GM18519 (cell line): ENCODE measurements around the gene ABI3BP.

Experiments
- ATAC-seq: cut with Tn5 transposase; IDR thresholded peaks from one replicate; pipeline ENCODE4 v1.9.1; 2021; ENCODE audit warnings: mild to moderate bottlenecking, moderate library complexity; ENCODE audit not compliant: unreplicated experiment, low FRiP score

Gene ABI3BP

DNA sequence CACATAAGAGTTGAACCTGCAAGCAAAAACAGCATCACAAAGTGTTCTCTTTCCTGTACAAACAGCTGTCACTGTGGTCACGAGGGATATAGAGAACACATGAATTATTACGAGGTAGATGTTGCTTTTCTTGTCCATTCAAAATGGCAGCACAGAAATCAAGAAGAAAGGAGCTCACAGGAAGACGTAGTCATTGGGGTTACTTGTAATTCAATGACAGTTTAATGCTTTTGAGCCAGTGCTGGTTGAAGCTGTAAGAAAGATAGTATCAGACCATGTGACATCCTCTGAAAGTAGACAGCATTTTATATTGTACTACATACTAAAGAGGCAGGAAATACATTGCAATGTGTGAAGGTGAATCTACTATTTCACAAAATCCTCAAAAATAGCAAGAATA is 140.4 kb downstream of the ABI3BP start:
- ATAC-seq, result no peak

DNA sequence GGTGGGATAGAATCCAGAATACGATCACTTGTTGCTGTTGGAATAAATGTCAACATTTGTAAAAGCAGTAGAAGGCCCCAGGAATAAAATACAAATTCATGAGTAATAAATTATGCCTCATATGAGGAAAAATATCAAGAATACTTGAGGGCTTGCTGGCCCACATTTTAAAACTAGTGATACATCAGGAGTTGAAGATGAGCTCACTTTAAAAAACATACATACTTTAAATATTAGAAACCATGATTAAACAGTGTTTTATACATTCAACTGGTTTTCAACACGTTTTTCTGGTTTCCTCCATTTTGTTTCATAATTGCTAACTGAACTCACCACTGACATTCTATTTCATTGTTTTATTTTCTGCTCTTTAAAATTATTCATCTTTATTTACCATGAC is 142.5 kb downstream of the ABI3BP start:
- no peak for ATAC-seq

DNA sequence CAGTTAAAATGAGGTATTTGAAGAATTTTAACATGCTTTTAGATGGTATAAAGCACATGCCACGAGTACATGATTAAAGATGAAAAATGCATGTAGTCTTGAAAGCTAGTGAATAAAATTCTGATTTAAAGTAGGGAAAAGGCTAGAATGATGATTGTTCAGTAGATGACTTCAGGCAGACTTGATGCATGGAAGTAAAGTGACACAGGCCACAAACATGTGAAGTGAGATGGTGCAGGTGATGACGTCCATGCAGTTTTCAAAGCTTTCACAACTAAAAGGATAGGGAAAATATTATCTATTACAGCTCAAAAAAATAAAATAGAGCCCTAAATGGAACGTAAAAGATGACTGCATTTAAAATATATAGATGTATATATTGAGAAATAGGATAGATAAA is 143.1 kb downstream of the ABI3BP start:
- no peak for ATAC-seq

DNA sequence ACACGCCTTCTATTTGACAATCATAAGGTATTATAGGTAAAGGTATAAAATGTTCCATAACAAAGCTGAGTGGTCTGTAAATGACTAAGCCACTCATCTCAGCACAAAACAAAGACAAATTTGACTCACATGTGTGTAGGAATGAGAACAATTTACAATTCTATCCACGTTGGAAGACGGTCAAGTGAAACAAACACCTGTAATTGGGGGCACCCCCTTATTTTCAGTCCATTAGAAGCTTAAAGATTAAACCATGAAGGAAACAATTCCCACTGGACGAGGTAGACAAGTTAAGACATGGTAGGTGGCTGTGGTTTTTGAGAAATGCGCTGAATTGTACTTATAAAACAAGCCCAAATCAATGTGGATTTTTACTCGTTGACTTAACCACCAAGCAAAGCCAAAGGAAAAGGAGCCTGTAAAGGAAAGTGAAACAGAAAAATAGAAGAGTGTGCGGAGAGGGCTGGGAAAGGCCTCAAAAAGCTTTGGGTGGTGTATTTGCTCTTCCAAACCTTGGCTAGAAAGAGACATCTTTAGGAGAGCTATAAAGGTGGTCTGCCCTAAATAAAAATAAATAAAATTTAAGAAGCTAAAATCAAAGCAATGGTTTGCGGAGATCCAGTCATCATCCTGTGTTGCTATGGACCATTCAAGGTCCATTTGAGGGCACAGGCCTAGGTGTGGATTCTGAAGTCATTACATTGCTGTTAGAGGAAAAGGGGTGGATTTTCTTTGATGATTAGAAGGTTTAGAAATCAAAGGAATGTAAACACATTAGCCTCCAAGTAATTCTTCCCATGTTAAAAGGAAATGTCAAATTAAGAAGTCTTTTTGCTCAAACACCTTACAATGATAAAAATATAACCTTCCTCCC is 148.9 kb downstream of the ABI3BP start:
- no peak for ATAC-seq

DNA sequence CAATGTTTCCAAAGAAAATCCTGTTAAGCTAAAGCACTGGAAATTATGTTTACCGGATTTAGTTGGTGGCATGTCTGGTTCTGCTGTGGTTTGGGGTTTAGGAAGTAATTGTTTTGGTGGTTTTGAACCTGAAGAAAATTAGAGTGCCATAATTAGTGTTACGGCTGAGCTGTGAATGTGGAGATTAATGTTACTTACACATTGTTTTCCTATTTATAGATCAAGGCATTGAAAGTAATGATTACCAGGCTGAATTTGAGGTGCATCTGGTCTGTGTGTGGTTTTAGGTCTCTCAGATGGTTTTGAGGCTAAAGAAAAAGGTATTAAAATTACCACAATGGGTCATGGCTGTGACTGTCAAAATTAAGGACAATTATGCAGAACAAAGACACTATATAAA is 155.1 kb downstream of the ABI3BP start:
- no peak for ATAC-seq

DNA sequence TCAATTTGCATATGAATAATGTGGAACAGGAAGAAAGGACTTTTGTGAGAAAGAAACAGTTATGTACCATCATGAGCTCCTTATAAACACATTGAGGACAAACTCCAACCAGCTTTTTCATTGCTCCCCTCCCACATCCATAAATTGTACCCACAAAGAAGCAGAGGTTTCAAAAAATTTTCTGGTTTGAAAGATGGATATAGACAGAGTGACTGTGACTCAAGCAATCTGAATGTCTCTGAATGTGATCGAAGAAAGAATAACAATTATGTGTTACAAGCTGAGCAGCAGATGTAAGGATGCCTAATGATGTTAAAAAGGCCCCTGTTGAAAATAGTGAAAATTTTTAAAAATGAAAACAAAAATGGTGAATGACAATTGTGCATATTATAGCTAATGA is 156.6 kb downstream of the ABI3BP start:
- ATAC-seq, result no peak

DNA sequence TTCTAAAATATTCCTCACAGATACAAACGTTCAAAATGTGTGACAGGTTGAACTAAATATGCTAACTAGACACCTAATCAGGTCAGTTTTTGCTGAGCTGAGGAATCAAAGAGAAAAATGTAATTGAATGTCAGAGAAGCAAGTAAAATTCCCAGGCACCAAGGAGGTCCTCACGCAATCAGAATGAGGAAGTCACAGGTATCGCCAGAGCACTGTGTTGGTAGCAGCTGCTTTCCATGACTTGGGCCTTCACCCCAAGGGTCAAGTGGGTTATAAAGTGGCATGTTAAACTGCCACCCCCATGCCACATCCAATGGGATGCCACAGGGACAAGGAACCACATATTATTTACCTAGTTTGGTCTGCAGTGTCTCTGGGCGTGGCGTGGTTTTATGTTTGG is 158.9 kb downstream of the ABI3BP start:
- ATAC-seq, result no peak

DNA sequence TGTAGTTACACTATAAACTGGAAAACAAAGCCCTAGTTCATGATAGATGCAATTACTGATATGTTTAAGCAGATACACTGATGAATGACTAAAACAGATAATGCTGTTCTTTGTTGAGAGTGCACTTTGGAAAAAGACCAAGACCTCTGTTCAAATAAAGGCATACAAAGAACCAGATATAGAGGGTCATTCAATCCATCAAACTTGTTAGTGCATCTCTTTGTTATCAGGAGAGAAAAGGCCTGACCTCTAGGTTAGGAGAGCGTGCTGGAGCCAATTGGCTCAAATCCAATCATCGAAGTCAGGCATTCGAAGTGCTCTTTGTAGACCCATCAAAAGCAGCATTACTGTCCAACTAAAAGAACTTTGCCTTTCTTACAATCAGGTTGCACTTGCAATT is 159.7 kb downstream of the ABI3BP start:
- no peak for ATAC-seq

DNA sequence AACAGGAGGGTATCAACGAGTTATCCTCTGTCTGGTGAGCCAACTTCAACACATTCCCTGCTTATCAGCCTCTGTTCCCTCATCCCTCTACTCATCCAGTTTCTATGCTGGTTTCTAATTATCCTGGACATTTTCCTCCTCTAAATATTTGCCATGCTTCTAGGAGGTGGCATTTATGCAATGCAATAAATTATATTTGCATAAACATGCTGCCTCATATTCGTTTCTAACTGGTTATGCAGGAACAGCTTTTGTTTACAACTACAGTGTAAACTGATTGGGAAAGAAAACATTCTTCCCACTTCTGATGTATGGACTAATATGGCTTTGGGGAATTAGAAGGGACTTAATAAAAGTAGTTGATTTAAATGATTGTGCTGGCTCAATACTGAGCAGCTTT is 161.6 kb downstream of the ABI3BP start:
- ATAC-seq, result no peak

DNA sequence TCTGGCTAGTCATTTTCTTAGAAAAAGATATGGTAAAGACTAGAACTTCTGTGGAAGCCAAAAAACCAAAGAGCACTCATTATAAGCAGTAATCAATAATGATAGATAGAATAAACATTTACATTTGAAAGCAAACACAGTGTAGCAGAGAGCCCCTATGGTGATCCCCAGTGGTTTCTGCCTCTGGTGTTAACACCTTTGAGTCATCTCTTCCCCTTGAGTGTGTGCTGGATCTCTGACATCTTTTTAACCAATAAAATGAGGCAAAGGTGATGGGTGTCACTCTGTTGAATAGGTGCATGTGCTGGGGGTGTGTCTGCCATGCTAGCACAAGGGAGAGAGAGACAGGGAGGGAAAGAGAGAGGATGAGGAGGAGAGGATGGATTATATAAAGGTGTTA is 162.3 kb downstream of the ABI3BP start:
- no peak for ATAC-seq

DNA sequence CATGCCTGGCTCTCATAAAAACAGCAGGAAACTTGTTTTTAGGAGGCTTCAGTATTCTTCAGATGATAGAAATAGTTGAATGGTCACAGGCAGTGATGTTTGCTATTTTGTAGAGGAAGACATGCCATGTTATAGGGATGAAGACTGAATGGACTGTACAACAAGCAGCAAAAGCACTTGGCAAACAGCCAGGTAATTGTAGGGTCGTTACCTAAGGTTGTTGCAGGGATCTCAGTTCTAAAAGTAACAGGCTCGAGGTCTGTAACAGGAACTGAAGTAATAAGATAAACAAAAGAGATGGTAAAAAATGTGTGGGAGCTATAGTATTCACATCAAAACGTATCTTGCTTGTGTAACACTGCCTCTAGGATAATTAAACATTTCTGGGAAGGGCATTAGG is 167.6 kb downstream of the ABI3BP start:
- no peak for ATAC-seq

DNA sequence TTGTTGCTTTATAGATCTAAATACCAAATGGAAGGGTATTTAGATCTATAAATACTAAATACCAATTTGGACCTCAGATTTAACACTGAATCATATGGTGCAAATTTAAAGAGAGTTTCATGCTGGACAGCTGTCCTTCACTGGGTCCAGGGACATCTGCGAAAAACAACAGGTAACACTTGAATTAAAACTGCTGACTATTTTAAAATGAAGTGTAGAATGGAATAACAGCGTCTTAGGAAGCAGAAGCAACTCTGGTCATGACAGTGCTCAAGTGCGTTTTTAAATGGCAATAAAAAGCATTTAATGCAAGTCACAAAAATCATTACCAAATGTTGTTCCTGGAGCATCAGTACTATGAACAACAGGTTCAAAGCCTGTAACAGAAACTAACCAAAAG is 177.6 kb downstream of the ABI3BP start:
- no peak for ATAC-seq

DNA sequence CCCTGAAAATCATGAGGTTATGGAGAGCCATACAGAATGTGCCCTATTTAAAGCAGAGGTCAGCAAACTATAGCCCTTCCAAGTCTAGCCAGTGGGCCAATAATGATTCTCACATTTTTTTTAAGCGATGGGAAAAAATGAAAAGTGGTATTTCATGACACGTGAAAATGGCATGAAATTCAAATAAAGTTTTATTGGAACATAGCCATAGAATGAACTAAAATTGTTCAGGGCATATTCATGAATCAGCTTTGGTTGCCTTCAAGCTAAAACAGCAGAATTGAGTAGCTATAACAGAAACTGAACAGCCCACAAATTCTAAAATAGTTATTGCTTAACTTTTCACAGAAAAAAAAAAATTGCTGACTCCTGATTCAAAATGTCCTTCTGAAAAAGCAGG is 179.4 kb downstream of the ABI3BP start:
- ATAC-seq, result no peak

DNA sequence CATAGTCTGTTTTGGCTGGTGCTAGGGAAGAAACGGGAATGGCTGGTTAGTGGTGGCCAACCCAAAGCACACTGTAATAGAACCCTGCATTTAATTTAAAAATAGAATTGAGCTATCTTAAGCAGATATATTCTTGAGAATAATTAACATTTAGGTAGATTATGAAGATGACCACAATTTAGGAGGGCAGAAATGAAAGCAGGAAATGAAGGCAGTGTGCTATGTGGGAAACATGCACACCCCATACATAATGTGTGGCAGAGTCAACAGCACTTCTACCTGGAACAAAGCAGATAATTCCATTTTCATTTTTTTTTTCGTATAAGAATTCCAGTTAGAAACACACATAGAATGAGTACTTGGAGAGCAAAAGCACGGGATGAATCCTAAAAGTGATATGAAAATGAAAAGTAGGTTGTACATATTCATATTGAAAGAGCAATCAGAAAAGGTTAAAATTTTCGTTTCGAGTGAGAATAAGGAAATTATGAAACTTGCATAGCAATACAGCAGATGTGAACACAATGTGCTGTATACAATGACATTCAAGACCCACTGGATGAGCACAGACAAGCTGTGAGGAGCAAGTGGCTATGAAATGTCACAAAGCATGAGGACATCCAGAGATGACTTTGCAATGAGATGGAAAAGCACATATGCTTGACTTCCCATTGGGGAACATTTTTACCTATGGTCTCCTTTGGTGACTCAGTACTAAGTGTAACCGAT is 181.3 kb downstream of the ABI3BP start:
- ATAC-seq, result no peak

DNA sequence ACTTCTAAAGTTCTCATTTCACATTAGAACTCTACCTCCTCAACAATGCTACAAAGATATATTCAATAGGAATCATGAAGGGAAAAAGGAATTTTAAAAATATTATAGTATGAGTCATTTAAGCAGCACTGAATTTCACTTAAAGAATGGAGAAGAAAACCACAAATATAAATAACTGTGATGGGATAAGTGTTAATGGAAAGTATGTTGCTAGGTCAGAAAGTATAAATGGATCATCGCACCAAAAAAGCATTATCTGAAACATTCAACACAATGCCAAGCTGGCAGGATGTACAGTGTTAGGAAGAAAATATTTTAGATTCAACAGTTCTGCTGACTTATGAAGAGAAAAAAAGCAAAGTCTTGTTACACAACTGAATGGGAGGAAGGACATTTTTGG is 182.6 kb downstream of the ABI3BP start:
- ATAC-seq, result no peak

DNA sequence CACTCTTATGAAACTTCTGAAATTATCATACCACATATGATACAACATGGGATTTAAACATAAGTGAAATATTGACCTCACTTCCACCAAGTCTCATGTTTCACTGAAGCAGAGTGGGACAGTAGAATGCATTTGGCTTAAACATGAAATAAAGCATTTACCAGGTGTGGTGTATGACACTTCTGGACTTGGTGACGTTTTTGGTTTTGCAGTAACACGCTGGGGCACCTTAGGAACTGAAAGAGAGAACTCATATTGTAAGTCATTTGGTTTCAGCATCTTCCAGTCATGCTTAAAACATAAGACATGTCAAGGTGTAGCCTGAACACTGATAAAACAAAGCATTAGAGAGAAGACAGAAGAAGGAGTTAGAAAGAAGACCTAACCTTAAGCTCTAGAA is 188.6 kb downstream of the ABI3BP start:
- ATAC-seq, result no peak

DNA sequence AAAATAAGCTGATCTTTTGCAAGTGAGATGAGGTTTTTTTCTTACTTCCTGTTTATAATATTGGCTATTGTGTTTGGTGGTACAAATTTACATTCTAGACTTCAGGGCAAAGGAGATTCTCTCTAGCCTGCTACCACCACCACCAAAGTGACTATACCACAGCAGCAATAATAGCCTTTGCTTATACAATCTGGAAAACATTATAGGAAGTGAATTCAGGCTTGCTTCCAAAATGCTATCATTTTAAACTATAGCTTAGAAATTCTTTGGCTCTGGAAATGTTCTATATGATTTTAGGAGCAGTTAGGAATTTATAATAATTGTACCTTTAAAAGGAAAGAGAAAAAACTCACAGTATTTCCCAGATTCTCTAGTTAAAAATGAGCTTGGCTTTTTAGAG is 189.5 kb downstream of the ABI3BP start:
- ATAC-seq, result no peak

DNA sequence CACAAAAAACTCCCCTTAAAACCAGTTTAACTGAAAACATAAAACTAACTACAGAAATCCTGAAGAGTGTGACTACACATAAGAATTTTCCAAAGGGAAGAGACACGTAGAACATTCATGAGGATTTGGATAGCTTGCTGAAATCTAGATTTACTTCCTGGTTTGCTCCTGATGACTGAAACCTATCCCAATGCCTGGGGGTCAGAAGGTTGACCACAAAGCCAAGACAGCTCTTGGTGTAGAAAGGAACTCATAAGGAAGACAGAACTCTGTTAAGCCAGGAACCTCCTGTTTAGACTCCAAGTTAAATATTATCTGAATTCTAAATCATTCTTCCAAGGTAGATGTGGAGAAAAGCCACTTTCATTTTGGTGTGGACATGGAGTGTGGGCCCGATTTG is 191.1 kb downstream of the ABI3BP start:
- no peak for ATAC-seq

DNA sequence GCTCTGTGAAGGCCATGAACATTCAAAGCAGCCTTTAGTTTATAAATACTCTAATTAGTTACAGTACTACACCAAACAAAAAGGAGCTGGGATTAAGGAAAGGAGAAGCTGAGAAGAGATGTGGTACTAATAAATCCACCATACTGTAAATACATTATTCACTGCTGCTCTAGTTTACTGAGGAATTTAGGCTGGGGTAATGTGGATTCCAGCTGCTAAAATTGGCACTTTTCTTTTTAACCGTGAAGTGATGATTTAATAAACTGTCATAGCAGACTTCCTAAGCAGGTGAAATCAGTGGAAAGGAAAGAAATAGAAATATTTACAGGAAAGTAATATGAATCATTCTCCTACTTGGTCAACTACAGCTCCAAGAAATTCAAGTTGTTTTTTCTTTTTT is 195.2 kb downstream of the ABI3BP start:
- ATAC-seq, result no peak

DNA sequence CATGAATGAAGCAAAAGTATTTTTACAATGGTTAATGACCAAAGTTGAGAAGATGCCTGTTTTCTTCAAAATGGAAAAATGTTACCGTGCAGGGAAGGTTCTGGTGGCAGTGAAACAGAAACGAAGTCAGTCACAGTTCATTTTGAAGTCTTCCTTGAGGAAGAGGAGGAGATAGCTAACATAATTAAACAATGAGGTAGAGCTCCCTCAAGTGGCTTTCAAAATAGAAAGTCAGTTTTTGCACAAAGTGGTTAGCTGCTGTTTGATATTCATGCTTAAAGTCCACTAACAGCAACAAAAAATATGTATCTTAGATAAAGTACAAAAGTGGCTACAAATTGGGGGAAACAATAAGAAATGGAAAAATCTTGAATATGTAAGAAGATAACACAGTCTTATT is 196.7 kb downstream of the ABI3BP start:
- ATAC-seq, result no peak

DNA sequence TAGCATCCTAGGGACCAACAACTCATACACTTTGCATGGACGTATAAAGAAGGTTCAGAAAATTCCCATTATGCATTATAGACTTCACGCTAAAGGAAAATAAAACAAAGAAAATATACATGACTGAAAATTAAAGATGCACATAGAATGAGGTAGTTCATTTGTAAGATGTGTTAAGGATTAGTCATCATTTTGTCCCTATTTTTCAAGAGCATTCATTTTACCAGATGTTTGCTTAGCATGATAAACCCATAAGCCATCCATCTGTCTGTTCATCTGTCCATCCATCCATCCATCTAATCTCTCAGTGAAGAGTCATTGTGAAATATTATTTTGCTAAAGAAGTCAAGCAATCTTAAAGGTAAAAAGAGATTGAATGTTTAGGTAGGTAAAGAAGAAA is 203.6 kb downstream of the ABI3BP start:
- ATAC-seq, result no peak

DNA sequence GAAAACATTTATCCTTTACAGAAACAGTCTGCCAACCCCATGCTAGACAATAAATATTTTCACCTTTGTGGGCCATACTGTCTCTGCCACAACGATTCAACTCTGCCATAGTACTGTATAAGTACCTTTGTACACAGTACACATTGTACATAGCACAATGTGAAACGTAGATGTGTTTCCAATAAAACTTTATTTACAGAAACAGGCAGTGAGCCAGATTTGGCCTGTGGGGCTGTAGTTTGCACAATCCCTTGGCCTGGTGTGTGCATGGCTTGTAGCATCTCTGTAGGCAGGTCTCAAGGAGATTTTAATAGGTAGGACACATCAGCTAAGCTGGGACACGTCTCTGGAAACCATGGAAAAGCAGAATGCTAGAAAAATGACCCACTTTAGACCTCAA is 209.6 kb downstream of the ABI3BP start:
- ATAC-seq, result no peak
